GM12873 (cell line): Measurements from ENCODE around the gene UBE2H.

Experiments used
- CTCF ChIP-seq: IDR thresholded peaks from 2 replicates; pipeline ENCODE4 v1.5.1; 2012; ENCODE audit warnings: low read depth, mild to moderate bottlenecking, moderate library complexity, low read length, control low read depth; ENCODE audit not compliant: insufficient read depth; ENCODE audit errors: missing control alignments

UBE2H gene

GRCh38 chr7:129799350-129799955 is 153.3 kb downstream of the UBE2H start:
- no peak for TF ChIP-seq CTCF

DNA sequence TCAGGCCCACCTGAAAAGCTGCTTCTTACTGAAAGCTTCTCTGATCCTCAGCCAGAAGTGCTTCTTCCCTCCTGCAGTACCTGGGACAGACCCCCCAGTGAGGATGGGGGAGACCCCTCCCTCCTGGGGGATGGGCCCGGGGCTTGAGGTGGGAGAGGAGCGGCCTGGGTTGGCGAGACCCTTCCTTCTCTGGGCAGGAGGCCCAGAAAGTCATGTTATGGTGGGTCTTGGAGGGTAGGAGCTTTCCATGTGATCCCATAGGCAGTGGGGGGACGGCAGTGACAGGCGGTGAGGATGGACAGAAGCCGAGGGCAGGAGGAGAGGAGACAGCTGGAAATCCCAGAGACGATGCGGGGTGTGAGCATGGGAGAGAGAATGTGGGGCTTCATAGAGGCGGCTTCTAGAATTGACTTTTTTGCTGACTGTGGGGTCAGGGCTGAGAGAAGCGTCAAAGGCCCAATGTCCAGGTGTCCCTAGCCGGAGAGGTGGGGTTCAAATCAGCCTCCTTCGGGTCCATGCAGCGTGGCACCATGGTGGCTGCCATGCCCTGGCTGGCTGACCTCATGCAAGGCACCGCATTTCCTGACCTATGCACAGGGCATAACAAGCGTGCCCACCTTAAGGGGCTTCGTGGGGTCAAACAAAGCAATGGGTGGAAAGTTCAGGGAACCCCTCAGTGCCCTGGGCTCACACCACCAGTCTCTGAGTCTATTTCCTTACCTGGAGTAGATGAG is 154.0 kb downstream of the UBE2H start:
- no peak for TF ChIP-seq CTCF

DNA sequence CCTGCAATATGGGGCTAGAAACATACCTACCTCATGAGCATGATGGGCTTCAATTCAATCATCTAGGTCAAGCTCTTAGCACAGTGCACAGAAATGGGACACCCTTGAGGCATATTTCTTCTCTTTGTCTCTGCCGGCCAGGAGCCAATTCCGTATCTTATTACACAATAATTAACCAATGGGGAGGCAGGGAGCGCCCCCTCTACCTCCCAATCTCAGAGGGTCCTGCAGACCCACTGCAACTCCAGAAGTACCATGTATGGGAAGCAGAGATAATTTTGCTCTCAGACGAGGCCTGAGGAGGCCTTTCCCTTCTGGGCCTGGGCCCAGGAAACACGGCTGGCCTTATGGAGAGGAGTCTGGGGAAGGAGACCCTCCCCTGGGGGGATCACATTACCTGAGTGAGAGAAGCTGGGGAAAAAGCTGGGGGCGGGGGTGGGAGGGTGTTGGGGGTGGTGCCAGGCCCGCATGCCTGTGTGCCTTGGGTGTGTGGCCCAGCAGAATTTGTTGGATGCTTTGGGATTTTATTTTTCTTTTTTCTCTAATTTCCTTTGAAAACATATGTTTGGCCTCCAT is 155.5 kb downstream of the UBE2H start:
- TF ChIP-seq CTCF, result no peak

- no peak for TF ChIP-seq CTCF
Measured at GRCh38 chr7:129796186-129796775, 156.5 kb downstream of the UBE2H start.

DNA sequence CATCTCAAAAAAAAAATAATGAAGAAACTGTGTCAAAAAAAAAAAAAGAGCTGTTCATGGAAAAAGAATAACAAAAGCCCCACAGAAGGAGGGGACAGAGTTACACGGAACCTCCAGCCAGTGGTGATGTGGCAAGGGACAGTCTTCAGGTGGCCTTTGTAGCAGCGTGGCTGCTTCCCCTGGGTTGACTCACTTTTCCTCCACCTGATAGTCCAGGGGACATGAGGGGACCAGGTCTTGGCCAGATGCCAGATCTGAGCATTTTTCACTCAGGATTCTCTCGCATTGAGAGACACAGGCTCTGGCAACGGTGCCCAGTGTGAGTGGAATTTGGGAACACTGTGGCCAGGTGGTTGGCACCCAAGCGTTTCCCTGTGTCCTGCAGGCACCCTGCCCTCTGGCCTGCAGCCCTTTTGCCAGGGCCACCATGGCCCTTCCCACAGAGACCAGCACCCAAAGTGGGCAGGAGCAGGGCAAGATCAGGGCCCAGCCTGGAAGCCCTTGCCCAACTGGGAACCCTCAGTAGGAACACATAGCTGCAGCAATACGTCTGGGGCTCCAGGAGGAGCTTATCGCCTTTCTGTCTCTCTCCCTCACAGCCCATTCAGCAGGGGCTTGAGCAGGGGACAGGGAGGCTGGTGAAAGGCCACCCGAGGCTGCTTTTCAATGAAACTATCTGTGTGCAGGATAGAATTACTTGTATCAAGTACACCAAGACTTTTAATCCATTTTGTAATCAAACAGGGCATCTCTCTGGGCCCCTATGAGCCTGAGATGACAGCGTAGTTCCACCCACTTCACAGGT is 159.1 kb downstream of the UBE2H start:
- TF ChIP-seq CTCF, result no peak

DNA sequence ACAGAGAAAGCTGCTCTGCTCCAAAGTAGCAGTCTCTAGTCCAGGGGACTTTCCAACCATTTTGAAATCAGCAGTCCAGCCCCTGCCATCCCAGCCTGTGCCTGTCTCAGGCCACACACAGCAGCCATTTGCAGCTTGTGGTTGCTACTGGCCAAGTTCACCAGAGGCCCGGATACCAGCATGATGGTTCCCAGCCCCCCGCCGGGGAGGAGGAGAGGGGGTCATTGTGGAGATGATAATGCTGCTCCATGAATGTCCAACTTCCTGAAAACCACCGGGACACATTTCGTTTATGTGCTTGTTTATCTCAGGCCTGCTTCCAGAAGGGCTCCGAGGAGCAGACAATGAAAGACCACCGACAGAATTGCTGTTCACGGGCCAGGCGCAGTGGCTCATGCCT is 160.0 kb downstream of the UBE2H start:
- no peak for TF ChIP-seq CTCF
